SK-N-SH treated with all-trans-retinoic acid at 6 μM for 48 hours (cell line): Measurements from ENCODE around the gene LRP8.

Source experiments
- CREB5 ChIP-seq: fragments of 250-450 bp; sonication (Bioruptor Pico); IDR thresholded peaks from 2 replicates; pipeline ENCODE4 v1.5.1; 2020; ENCODE audit warnings: low read depth, mild to moderate bottlenecking, moderate library complexity
- TF ChIP-seq, protein P1 (sequence below): fragments of 250-450 bp; sonication (Bioruptor Pico); IDR thresholded peaks from 2 replicates; pipeline ENCODE4 v1.8.0; 2020; ENCODE audit warnings: mild to moderate bottlenecking, moderate library complexity, borderline replicate concordance

GRCh38 chr1:53303243-53303642, 24.6 kb downstream of the LRP8 start:
- TF ChIP-seq, protein P1, sequence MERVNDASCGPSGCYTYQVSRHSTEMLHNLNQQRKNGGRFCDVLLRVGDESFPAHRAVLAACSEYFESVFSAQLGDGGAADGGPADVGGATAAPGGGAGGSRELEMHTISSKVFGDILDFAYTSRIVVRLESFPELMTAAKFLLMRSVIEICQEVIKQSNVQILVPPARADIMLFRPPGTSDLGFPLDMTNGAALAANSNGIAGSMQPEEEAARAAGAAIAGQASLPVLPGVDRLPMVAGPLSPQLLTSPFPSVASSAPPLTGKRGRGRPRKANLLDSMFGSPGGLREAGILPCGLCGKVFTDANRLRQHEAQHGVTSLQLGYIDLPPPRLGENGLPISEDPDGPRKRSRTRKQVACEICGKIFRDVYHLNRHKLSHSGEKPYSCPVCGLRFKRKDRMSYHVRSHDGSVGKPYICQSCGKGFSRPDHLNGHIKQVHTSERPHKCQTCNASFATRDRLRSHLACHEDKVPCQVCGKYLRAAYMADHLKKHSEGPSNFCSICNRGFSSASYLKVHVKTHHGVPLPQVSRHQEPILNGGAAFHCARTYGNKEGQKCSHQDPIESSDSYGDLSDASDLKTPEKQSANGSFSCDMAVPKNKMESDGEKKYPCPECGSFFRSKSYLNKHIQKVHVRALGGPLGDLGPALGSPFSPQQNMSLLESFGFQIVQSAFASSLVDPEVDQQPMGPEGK (CRISPR knock-in tag) = no peak
- TF ChIP-seq CREB5 (CRISPR knock-in tag) = no peak
